Bronchial epithelial cell (primary cell): ENCODE measurements around the gene NFIC. TPM values are rescaled to one million over a fixed set of nuclear protein-coding genes. Genes with fewer than 3 reads are reported as not detected.
A peak's percentile ranks its signal among the peaks of the same experiment; 100 is the strongest.

Source experiments
- DNase-seq: peaks from one replicate; pipeline ENCODE4 v3.0.0-alpha.2; 2010; ENCODE audit warnings: low read depth
- FAIRE-seq: peaks from 2 replicates; lab custom pipeline; 2011; peaks lifted over from hg19 to GRCh38; lab: Jason Lieb, UNC
- H3K27me3 ChIP-seq: 2 replicates; pipeline ENCODE4 v1.5.1; 2011; ENCODE audit warnings: low read length; ENCODE audit not compliant: control insufficient read depth, insufficient read depth
- H3K36me3 ChIP-seq: 2 replicates; pipeline ENCODE4 v1.5.1; 2011; ENCODE audit warnings: low read length; ENCODE audit not compliant: control insufficient read depth, insufficient read depth
- H3K4me3 ChIP-seq: 2 replicates; pipeline ENCODE4 v1.5.1; 2011; ENCODE audit warnings: mild to moderate bottlenecking, low read depth, low read length, control low read depth
- total RNA-seq: library from RNA; depleted of rRNA; stranded (reverse); fragments of >200 nt; gene quantifications from 2 replicates; pipeline ENCODE4 v1.2.1, GENCODE V29; 2014
- TF ChIP-seq, protein P1 (sequence below): IDR thresholded peaks from 2 replicates; pipeline ENCODE4 v1.5.1; 2011; ENCODE audit warnings: mild to moderate bottlenecking, moderate library complexity, low read length, control low read depth, inconsistent platforms; ENCODE audit not compliant: insufficient read depth, severe bottlenecking

Gene NFIC
- total RNA-seq, 1 donor from 2014 or later: 17.6 TPM

DNA sequence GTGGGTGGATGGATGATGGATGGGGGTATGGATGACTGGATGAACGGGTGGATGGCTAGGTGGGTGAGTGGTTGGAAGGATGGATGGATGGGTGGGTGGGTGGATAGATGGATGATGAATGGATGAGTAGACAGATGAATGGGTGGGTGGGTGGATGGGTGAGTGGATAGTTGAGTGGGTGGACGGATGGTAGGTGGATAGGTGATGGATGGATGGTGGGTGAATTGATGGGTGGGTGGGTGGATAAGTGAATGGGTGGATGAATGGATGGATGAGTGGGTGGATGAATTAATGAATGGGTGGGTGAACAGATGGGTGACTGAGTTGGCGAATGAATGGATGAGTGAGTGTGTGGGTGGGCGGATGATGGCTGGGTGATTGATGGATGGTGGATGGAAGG is 109.1 kb downstream of the NFIC start:
- TF ChIP-seq, protein P1, sequence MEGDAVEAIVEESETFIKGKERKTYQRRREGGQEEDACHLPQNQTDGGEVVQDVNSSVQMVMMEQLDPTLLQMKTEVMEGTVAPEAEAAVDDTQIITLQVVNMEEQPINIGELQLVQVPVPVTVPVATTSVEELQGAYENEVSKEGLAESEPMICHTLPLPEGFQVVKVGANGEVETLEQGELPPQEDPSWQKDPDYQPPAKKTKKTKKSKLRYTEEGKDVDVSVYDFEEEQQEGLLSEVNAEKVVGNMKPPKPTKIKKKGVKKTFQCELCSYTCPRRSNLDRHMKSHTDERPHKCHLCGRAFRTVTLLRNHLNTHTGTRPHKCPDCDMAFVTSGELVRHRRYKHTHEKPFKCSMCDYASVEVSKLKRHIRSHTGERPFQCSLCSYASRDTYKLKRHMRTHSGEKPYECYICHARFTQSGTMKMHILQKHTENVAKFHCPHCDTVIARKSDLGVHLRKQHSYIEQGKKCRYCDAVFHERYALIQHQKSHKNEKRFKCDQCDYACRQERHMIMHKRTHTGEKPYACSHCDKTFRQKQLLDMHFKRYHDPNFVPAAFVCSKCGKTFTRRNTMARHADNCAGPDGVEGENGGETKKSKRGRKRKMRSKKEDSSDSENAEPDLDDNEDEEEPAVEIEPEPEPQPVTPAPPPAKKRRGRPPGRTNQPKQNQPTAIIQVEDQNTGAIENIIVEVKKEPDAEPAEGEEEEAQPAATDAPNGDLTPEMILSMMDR: no peak

DNA sequence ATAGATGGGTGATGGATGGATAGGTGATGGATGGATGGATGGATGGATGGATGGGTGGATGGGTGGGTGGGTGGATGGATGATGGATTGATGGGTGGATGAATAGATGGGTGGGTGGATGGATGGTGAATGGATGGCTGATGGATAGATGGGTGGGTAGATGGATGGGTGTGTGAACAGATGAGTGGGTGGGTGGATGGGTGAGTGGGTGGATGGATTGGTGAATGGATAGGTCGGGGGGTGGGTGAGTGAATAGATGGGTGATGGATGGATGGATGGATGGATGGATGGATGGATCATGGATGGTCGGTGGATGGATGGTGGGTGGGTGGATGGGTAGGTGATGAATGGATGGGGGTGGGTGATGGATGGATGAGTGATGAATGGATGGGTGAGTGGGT is 110.4 kb downstream of the NFIC start:
- TF ChIP-seq, protein P1: no peak
- no peak for DNase-seq
- FAIRE-seq: no peak
- Histone ChIP-seq H3K36me3 (no peaks in the 10 kb centered on the region), H3K27me3 (peaks cover 9% of the 10 kb centered on the region), H3K4me3 (no peak overlapping the region)

More for the DNA sequence above, 109.1 kb downstream of the NFIC start:
- no peak for DNase-seq
- FAIRE-seq: no peak
- no peaks in the 10 kb centered on the region for H3K36me3 ChIP-seq
- H3K4me3 ChIP-seq: no peak overlapping the region
- peaks cover 6% of the 10 kb centered on the region for H3K27me3 ChIP-seq

- TF ChIP-seq, protein P1: no peak
- no peak for DNase-seq
- peak; percentile 89 for FAIRE-seq
- H3K27me3 ChIP-seq: peaks cover 9% of the 10 kb centered on the region
- H3K36me3 ChIP-seq: no peaks in the 10 kb centered on the region
- H3K4me3 ChIP-seq: no peak overlapping the region
These were observed 111.1 kb downstream of the NFIC start for GRCh38 chr19:3477506-3477905.

- Histone ChIP-seq H3K36me3 (no peaks in the 10 kb centered on the region), H3K27me3 (peaks cover 9% of the 10 kb centered on the region), H3K4me3 (no peak overlapping the region)
- TF ChIP-seq, protein P1: no peak
- DNase-seq: no peak
- FAIRE-seq: peak; percentile 13
These were observed 111.6 kb downstream of the NFIC start for GRCh38 chr19:3477951-3478350.

- H3K4me3 ChIP-seq: no peak overlapping the region
- no peak for FAIRE-seq
- TF ChIP-seq, protein P1: no peak
- H3K27me3 ChIP-seq: peaks cover 9% of the 10 kb centered on the region
- no peaks in the 10 kb centered on the region for H3K36me3 ChIP-seq
- no peak for DNase-seq
These were observed 112.2 kb downstream of the NFIC start for GRCh38 chr19:3478409-3479176.
